HTERT RPE-1 (cell line): ENCODE results near the gene LILRA2.
"Not testable (repeated sequence)": the region's sequence is repeated elsewhere in the genome, so short reads cannot be mapped to it uniquely, and the experiment has no call there.

ENCODE experiments used
- in situ Hi-C: fragments of 300-500 bp; cut with MboI; formaldehyde crosslinking; loops from 4 replicates; pipeline ENCODE4 v1.14.3; 2020; ENCODE audit warnings: low sequenced_read_pairs

LILRA2 gene

DNA sequence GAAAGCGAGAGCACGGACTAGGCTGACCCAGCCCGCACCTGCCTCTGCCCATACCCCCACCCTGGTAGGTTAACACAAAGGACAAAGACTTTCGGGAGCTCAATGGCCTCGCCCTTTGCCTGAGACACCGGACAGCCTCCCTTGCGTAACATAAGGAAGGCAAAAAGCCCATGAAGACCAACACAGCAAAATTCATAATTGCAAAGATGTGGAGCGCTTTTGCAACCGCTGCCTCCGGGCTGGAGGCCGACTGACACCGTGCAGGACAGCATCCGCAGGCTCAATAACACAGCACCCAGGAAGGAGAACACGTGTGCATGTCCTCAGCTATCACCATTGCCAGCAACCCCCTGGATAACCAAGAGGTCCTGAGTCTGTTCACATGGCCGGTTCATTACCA lies 35.2 kb downstream of the LILRA2 start:
- in situ Hi-C loops = no loop called here

DNA sequence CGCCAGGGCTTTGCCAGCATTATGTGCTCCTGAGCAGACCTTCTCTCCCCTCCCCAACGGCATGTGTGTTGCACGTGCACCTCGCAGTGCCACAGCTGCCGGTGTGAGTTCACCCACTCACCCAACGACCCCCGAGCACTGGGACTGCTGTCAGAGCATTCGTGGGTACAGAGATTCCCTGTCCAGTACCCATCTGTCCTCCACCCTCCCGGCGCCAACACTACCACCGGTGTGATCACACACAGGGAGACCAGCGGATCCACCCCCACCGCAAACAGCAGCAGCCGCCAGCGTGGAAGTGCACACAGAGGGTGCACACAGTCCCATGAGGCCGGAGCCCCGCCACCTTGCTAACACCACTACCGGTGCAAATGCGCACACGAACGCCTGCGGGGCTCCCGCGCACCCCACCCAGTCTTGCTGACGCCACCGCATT lies 35.8 kb downstream of the LILRA2 start:
- in situ Hi-C loops = no loop called here

DNA sequence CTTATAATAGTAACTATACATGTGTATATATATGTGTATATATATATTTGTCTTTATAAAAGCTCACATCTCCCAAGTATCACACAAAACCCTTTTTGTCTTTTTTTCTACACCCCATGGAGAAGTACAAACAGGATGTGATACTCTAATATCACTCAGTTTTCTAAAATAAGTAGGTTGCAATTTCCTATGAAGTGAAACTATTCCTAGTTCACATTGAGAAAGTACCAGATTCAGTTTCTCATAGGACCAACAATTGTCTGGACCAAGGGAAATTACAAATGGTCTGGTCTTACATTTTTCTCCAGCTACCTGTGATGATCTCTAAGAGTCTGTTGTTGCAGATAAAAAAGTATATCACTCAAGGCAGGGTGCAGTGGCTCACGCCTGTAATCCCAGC lies 38.8 kb downstream of the LILRA2 start:
- in situ Hi-C loops = no loop called here

DNA sequence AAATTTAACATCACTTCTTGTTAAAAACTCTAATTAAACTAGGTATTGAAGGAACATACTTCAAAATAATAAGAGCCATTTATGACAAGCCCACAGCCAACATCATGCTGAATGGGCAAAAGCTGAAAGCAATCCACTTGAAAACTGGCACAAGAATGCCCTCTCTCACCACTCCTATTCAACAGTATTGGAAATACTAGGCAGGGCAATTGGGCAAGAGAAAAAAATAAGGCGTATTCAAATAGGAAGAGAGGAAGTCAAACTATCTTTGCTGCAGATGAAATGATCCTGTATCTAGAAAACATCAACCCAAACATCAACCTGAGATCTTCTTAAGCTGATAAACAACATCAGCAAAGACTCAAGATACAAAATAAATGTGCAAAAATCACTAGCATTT lies 41.1 kb downstream of the LILRA2 start:
- in situ Hi-C loops = no loop called here

DNA sequence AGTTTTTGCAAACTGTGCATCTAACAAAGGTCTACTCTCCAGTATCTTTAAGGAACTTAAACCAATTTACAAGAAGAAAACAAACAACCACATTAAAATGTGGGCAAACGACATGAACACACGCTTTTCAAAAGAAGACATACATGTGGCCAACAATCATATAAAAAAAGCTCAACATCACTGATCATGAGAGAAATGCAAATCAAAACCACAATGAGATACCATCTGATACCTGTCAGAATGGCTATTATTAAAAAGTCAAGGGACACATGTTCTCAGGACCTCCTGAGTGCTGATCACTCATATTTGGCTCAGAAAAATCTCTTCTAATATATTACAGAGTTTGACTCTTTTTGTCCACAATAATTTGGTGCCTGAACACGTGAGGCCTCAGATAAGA lies 42.5 kb downstream of the LILRA2 start:
- in situ Hi-C loops = no loop called here

DNA sequence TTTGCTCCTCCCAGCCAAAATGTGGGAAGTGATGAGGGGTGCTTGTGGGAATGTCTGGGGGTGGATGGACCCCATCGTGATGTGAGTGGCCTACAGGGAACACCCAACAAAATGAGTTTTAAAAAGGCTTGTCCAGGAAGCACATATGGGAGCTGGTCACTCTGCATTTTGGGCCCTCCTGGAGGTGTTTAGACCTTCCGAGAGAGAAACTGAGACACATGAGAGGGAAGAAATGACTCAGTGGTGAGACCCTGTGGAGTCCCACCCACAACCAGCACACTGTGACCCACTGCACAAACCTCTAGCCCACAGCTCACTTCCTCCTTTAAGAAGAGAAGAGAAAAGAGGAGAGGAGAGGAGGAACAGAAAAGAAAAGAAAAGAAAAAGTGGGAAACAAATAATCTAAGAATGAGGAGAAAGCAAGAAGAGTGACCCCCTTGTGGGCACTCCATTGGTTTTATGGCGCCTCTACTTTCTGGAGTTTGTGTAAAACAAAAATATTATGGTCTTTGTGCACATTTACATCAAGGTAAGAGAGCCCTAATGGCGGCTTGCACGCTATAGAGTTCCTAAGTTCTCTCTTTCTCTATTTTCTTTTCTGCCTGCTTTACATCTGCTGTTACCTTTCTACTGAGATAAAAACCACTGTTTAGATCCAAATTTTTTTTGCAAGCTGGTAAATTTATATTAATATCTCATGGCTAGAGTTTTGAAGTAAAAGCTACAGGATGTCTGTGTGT lies 43.4 kb downstream of the LILRA2 start:
- in situ Hi-C loops = no loop called here

DNA sequence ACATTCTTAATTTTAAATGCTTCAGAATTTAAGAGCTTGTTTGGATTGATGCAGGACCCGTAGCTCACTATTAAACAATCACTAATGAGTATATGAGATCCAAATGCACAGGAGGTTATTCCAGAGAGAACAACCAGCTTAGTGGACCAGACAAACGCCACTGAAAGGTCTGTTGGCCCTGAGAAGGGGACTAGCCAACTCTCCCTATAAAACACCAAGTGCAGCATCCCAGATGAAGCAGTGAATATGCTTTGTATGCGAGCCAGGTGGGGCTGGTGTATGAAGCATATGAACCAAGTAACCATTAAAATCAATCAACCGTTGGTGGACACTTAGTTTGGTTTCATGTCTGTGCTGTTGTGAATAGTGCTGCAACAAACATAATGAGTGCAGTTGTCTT lies 46.9 kb downstream of the LILRA2 start:
- in situ Hi-C loops = no loop called here

DNA sequence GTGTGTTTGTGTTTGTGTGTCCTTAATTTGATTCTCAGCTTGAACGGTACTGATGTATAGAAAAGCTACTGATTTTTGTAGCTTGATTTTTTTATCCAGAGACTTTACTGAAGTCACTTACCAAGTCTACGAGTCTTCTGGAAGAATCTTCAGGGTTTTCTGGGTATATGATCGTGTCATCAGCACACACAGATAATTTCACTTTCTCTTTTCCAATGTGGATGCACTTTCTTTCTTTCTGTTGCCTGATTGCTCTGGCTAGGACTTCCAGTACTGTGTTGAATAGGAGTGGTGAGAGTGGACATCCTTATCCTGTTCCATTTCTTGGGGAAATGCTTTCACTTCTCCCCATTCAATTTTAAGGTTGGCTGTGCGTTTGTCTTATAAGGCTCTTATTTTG lies 48.8 kb downstream of the LILRA2 start:
- in situ Hi-C loops = no loop called here

DNA sequence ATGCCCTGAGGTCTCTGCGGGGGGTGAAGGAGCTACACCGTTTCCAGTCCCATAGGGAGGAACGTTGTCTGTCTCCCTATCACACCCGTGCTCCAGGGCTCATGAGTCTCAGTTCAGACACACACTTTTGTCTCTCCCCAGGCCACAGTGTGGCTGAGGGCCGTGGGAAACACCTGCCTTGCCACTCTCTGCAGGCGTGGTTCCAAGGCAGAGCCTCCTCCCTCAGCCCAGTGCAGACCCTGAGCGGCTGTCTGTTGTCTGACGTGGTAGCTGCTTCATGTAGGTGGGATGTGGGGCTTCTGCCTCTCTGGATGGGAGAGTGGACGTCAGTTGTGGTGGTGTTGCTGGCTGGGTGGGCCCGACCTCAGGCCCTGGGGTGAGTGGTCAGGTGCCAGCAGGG lies 50.6 kb downstream of the LILRA2 start:
- in situ Hi-C loops = not testable (repeated sequence)

DNA sequence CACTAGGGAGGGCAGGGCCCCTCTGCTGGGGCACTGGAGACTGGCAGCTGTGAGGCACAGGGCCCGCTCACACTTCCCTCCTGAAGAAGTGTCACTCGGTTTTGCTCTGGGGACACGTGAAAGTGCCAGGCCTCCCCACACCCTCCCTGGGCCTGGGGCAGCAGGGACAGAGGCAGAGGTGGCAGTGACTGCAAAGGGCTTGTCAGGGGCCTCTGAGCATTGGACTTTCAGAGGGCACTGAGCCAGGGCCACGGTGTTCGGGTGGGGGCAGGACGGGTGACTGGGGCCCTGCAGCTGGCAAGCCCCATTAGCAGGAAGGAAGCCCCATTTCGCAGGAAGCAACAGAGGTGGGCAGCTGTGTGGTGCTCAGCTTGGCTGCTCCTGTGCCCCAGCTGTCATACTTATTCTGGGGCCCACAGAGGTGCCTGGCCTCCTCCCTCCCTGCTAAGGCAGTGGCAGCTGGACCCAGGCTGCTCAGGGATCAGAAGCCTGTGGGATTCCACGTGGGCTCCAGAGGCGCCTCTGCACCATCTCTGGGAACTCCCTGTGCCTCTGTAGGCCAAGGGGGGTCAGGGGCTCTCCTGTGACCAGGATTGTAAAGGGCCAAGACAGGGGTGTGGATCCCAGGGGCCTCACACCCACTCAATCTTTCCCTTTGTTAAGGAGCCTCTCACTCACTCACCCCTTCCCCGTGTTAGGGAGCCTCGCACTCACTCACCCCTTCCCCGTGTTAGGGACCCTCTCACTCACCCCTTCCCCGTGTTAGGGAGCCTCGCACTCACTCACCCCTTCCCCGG lies 51.5 kb downstream of the LILRA2 start:
- in situ Hi-C loops = not testable (repeated sequence)

DNA sequence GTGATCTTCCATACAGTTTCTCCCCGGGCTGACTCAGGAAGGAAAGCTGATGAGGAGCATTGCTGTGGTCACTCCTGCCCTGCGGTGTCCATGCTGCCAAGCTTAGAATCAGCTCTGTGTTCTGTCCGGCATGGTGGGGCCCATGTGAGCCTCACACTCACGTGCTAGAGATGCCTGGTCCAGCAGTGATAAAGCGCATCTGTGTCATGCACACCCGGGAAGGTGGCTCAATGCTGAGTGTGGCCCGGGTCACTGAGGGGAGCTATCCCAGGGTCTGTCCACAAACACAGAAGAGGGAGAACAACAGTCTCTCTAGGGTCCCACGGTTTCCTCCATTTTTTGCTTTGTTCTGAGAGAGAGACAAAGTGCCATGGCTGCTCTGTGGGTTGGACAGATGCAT lies 53.2 kb downstream of the LILRA2 start:
- in situ Hi-C loops = no loop called here

DNA sequence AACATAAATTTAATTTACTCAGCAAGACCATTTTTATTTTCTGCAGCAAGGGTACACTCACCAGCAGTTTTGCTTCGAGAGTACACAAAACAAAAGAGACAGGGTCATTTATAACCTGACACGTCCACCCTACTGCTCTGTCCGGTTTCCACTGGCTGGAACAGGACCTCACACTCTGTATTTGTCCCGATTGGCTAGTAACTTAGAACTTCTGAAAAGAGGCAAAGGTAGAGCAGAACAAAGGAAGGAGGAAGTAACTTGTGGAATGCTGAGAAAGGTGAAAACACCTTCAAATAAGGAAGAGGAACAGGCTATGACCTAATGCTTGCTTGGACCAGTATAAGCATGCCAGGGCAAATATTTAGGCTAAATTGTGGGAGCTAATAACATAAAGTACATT lies 54.3 kb downstream of the LILRA2 start:
- in situ Hi-C loops = not testable (repeated sequence)

DNA sequence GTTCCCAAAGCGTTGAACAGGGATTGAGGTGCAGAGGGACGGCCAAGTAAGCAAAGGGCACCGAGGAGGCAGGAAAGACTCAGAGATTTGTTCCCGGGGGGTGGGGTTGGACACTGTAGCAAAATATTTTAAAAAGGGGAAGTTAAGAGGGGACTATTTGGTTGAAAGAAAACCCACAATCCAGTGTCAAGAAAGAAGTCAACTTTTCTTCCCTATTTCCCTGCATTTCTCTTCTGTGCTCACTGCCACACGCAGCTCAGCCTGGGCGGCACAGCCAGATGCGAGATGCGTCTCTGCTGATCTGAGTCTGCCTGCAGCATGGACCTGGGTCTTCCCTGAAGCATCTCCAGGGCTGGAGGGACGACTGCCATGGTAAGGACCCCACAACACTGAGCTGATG lies 56.7 kb downstream of the LILRA2 start, which contains the start of gene LILRB1:
LILRB1 (plus strand) TSS at position 223 of the 400 bp plus-strand sequence. CDS start 590 bp downstream, outside the sequence.
- in situ Hi-C loops = not testable (repeated sequence)

DNA sequence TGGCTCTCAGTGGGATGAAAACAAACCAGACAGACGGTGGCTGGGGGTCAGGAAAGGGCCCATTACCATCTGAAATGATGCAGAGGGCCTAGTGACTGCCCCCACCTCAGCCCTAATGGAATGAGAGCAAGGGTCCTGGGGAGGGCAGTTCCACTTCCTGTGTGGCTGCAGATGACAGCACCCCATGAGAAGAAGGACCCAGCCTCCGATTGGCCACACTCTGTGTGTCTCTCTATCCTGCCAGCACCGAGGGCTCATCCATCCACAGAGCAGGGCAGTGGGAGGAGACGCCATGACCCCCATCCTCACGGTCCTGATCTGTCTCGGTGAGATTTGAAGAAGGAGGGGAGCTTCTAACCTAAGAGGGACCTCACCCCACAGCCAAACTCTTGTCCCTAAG lies 57.2 kb downstream of the LILRA2 start:
- in situ Hi-C loops = no loop called here

DNA sequence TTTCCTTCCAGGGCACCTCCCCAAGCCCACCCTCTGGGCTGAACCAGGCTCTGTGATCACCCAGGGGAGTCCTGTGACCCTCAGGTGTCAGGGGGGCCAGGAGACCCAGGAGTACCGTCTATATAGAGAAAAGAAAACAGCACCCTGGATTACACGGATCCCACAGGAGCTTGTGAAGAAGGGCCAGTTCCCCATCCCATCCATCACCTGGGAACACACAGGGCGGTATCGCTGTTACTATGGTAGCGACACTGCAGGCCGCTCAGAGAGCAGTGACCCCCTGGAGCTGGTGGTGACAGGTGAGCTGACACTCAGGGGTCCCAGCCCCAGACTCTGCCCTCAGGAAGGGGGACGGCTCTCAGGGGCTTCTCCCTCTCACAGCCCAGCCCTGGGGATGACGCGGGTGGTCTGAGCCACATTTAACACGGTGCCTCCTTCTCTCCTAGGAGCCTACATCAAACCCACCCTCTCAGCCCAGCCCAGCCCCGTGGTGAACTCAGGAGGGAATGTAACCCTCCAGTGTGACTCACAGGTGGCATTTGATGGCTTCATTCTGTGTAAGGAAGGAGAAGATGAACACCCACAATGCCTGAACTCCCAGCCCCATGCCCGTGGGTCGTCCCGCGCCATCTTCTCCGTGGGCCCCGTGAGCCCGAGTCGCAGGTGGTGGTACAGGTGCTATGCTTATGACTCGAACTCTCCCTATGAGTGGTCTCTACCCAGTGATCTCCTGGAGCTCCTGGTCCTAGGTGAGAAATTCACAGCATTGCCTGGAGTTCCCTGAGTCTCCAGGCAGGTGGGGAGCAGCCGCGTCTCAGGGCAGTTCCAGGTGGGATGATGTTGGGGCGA lies 58.1 kb downstream of the LILRA2 start:
- in situ Hi-C loops = not testable (repeated sequence)

DNA sequence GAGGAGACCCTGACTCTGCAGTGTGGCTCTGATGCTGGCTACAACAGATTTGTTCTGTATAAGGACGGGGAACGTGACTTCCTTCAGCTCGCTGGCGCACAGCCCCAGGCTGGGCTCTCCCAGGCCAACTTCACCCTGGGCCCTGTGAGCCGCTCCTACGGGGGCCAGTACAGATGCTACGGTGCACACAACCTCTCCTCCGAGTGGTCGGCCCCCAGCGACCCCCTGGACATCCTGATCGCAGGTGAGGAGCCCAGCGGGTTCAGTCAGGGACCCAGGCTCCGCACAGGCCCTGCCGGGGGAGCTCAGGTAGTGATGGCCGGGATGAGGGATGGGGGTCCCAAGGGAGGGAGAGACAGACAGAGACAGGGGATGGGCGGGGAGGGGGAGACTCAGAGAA lies 58.9 kb downstream of the LILRA2 start:
- in situ Hi-C loops = not testable (repeated sequence)

DNA sequence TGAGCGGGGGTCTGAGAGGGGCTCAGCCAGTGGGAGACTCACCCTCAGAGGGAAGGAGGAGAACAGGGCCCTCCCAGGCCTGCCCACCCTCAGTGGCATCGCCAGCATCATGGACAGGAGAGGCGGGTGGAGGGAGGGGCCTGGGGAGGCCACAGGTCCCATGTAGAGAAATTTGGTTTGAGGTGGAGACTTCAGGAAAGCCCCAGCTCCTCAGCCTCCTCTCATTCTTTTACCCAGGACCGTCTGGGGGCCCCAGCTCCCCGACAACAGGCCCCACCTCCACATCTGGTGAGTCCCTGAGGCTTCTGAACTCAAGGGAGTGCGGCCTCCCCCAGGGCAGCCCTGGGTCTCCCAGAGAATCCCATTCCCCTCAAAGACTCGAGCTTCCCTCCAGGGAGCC lies 59.8 kb downstream of the LILRA2 start:
- in situ Hi-C loops = no loop called here

DNA sequence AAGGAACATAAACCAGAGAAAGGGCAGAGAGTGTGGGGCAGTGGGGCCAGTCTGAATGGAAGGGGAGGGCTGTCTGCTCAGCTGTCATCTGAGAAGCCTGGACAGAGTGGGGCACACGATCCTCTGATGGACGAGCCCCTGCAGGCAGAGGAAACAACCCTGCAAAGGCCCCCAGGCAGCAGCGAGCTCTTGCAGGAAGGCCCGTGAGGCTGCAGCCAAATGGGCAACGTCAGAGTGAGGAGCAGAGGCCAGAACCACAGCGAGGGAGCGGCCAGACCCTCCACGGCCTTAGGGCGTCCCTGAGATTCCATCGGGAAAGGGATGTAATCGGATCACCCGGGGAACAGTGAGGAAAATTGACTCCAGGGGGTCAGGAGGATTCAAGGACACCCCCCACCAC lies 62.5 kb downstream of the LILRA2 start:
- in situ Hi-C loops = not testable (repeated sequence)

DNA sequence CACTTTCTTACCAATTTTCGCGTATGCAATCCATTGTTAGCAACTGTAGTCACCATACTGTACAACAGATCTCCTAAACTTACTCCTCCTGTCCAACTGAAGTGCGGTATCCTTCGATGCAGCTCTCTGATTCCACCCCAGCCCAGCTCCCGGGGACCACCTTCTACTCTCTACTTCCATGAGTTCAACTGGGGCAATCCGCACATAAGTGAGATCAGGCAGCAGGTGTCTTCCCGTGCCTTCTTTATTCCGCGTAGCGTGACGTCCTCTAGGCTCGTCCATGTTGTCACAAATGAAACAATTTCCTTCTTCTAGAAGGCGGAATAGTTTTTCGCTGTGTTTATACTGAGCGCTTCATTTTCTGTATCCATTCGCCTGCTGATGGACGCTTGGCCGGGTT lies 65.1 kb downstream of the LILRA2 start:
- in situ Hi-C loops = no loop called here
